Stimulated activated CD8-positive, alpha-beta memory T cell treated with anti-CD3 and anti-CD28 coated beads, Interleukin-12 subunit alpha, Interleukin-12 subunit beta, amount 100 ng/mL, for 24 hours (primary cell): ENCODE results near the gene CFB.
A peak's percentile ranks its signal among the peaks of the same experiment; 100 is the strongest.
"Not testable (repeated sequence)": the region's sequence is repeated elsewhere in the genome, so short reads cannot be mapped to it uniquely, and the experiment has no call there.

Experiments used
- DNase-seq: peaks from one replicate; pipeline ENCODE4 v3.0.0-alpha.2; 2020; ENCODE audit errors: extremely low read depth

The CFB gene

GRCh38 chr6:31970604-31971271, 24.8 kb downstream of the CFB start:
- no peak for DNase-seq

- DNase-seq: no peak
Observed at GRCh38 chr6:31971279-31971992, 25.5 kb downstream of the CFB start.

- DNase-seq: peak; percentile 95
Observed at GRCh38 chr6:31971993-31972708, 26.3 kb downstream of the CFB start, which contains the start of gene DXO. DXO (minus strand) TSS chr6:31972138; CDS start chr6:31971675, 463 bp downstream.

- no peak for DNase-seq
Observed at GRCh38 chr6:31972709-31973350, 26.9 kb downstream of the CFB start.

GRCh38 chr6:31976065-31976464, 30.2 kb downstream of the CFB start:
- DNase-seq: not testable (repeated sequence)

GRCh38 chr6:31977816-31978431, 32.0 kb downstream of the CFB start:
- DNase-seq: no peak

- DNase-seq: no peak
Observed at GRCh38 chr6:31978831-31979230, 32.9 kb downstream of the CFB start.

- no peak for DNase-seq
Observed at GRCh38 chr6:31979238-31979898, 33.5 kb downstream of the CFB start.

GRCh38 chr6:31980195-31980876, 34.4 kb downstream of the CFB start:
- not testable (repeated sequence) for DNase-seq

GRCh38 chr6:31980998-31981397, 35.1 kb downstream of the CFB start:
- DNase-seq: not testable (repeated sequence)

- not testable (repeated sequence) for DNase-seq
Observed at GRCh38 chr6:31981744-31982143, 35.8 kb downstream of the CFB start, which contains the start of gene C4A. C4A (plus strand) TSS chr6:31982057; CDS start chr6:31982108, 51 bp downstream.

GRCh38 chr6:31989363-31989762, 43.5 kb downstream of the CFB start:
- DNase-seq: not testable (repeated sequence)

GRCh38 chr6:31994421-31994820, 48.5 kb downstream of the CFB start:
- DNase-seq: not testable (repeated sequence)

GRCh38 chr6:31996385-31996784, 50.5 kb downstream of the CFB start:
- not testable (repeated sequence) for DNase-seq
